Panc1 (cell line): ENCODE measurements around the gene OASL. TPM values are rescaled to one million over a fixed set of nuclear protein-coding genes. Genes with fewer than 3 reads are reported as not detected.

ENCODE experiments used
- ATAC-seq: fragments of 200-7000 bp; cut with Tn5 transposase; 2 replicates; pipeline ENCODE4 v1.9.1; 2020; ENCODE audit warnings: mild to moderate bottlenecking, moderate library complexity
- BruUV-seq: library from RNA; stranded (reverse); fragments of 400-500 nt; replicated peaks from 2 replicates; lab custom pipeline; 2021; lab: Mats Ljungman, UMichigan
- CTCF ChIA-PET: fragments of 300-600 bp; sonication (Branson Sonifier 250); formaldehyde crosslinking; loops from one replicate; lab custom pipeline; 2022; ENCODE audit warnings: antibody characterized with exemption; lab: Charles Lee
- POLR2A ChIA-PET: fragments of 300-600 bp; sonication (Branson Sonifier 250); formaldehyde crosslinking; loops from one replicate; lab custom pipeline; 2022; ENCODE audit warnings: antibody characterized with exemption; lab: Charles Lee
- DNase-seq: peaks from one replicate; pipeline ENCODE4 v3.0.0-alpha.2; 2010; ENCODE audit warnings: low read depth, low spot score
- H3K27ac ChIP-seq: 2 replicates; pipeline ENCODE4 v1.5.1; 2011; ENCODE audit warnings: mild to moderate bottlenecking, low read length, inconsistent platforms
- H3K27me3 ChIP-seq: fragments of 200-500 bp; sonication (Bioruptor generic); 2 replicates; pipeline ENCODE4 v1.6.0; 2014; ENCODE audit warnings: low read length, inconsistent platforms; ENCODE audit not compliant: control insufficient read depth, insufficient read depth
- H3K36me3 ChIP-seq: fragments of 200-500 bp; sonication (Bioruptor generic); 2 replicates; pipeline ENCODE4 v1.5.1; 2014; ENCODE audit warnings: inconsistent platforms, mild to moderate bottlenecking, low read length, moderate library complexity; ENCODE audit not compliant: control insufficient read depth, insufficient read depth
- H3K4me1 ChIP-seq: 2 replicates; pipeline ENCODE4 v1.5.1; 2011; ENCODE audit warnings: inconsistent platforms, mild to moderate bottlenecking, low read length, moderate library complexity; ENCODE audit not compliant: control insufficient read depth, insufficient read depth
- H3K4me3 ChIP-seq, 2 experiments: 2 replicates each; pipeline ENCODE4 v1.5.1; 2011 to 2012; ENCODE audit warnings: low read depth in 2 of 2, low read length in 2 of 2, mild to moderate bottlenecking in 2 of 2, inconsistent platforms in 1 of 2, moderate library complexity in 1 of 2
- H3K9me3 ChIP-seq: fragments of 200-500 bp; sonication (Bioruptor generic); 2 replicates; pipeline ENCODE4 v1.5.1; 2014; ENCODE audit warnings: low read depth, mild to moderate bottlenecking, inconsistent platforms, low read length, moderate library complexity; ENCODE audit not compliant: control insufficient read depth, insufficient read depth
- CTCF ChIP-seq: fragments of 450-650 bp; IDR thresholded peaks from 2 replicates; pipeline ENCODE4 v1.5.1; 2017; ENCODE audit warnings: mild to moderate bottlenecking
- POLR2AphosphoS5 ChIP-seq: IDR thresholded peaks from 2 replicates; pipeline ENCODE4 v1.6.1; 2012; ENCODE audit warnings: mild to moderate bottlenecking, low read depth, low read length, moderate library complexity
- REST ChIP-seq, 2 experiments: IDR thresholded peaks; 2 replicates each; pipeline ENCODE4 v1.6.1; 2011 to 2012; ENCODE audit warnings: low read depth in 2 of 2, control low read depth in 1 of 2, low read length in 1 of 2, mild to moderate bottlenecking in 1 of 2, moderate library complexity in 1 of 2; ENCODE audit not compliant: insufficient read depth in 1 of 2
- SIN3A ChIP-seq: IDR thresholded peaks from 2 replicates; pipeline ENCODE4 v1.6.1; 2012; ENCODE audit warnings: low read depth, mild to moderate bottlenecking, low read length, moderate library complexity, borderline replicate concordance; ENCODE audit not compliant: insufficient read depth
- TCF7L2 ChIP-seq: IDR thresholded peaks from 2 replicates; pipeline ENCODE4 v1.6.1; 2011; ENCODE audit warnings: mild to moderate bottlenecking, low read depth, low read length, inconsistent platforms
- in situ Hi-C: cut with HindIII; loops from 2 replicates; pipeline ENCODE4 v1.10.0; 2016; ENCODE audit warnings: low sequenced_read_pairs, low pct_unique_long_range_greater_than_20kb
- intact Hi-C: fragments of 100-400 bp; cut with micrococcal nuclease; formaldehyde crosslinking; loops from one replicate; pipeline ENCODE4 v1.10.0; 2022; ENCODE audit not compliant: unreplicated experiment
- total RNA-seq: library from RNA; stranded (reverse); gene quantifications from one replicate; pipeline ENCODE4 v1.2.1, GENCODE V29; 2021; ENCODE audit not compliant: unreplicated experiment

The OASL gene
- total RNA-seq, 1 experiment from 2014 or later, result 21.1 TPM

- BruUV-seq, result no TSS peak
- in situ Hi-C loops, result no loop called here
- DNase-seq, result no peak
- intact Hi-C loops, result no loop called here
- ChIA-PET POLR2A (no interaction called here), CTCF (no interaction called here)
- Histone ChIP-seq H3K36me3 (no peaks in the 10 kb centered on the region), H3K9me3 (peaks cover 4% of the 10 kb centered on the region; the same call in 1 of the 2 replicates), H3K4me3 (no peak overlapping the region), H3K27ac (no peak overlapping the region), H3K4me1 (no peaks in the 10 kb centered on the region), H3K27me3 (peaks cover 3% of the 10 kb centered on the region; the same call in 1 of the 2 replicates)
- ATAC-seq, result no peak
- TF ChIP-seq CTCF (no peak), REST (IDR thresholded peaks at IDR 0.05; ENCODE audit: insufficient read depth in 1 of 2, low read depth in 2 of 2, low read length in 1 of 2) (no peak), SIN3A (no peak), TCF7L2 (no peak), POLR2AphosphoS5 (no peak)
These were observed 33.1 kb upstream of the OASL start for GRCh38 chr12:121072147-121072546.

GRCh38 chr12:121069206-121069605, 30.2 kb upstream of the OASL start:
- ChIA-PET CTCF (no interaction called here), POLR2A (no interaction called here)
- no TSS peak for BruUV-seq
- no peak overlapping the region for H3K27ac ChIP-seq
- no peaks in the 10 kb centered on the region for H3K4me1 ChIP-seq
- H3K36me3 ChIP-seq, result no peaks in the 10 kb centered on the region
- ATAC-seq (no peak), DNase-seq (no peak)
- H3K9me3 ChIP-seq, result peaks cover 4% of the 10 kb centered on the region; the same call in 1 of the 2 replicates
- TF ChIP-seq POLR2AphosphoS5 (no peak), SIN3A (no peak), REST (IDR thresholded peaks at IDR 0.05; ENCODE audit: insufficient read depth in 1 of 2, low read depth in 2 of 2, low read length in 1 of 2) (no peak), CTCF (no peak), TCF7L2 (no peak)
- H3K27me3 ChIP-seq, result peaks cover 6% of the 10 kb centered on the region; the same call in 1 of the 2 replicates
- in situ Hi-C loops, result no loop called here
- intact Hi-C loops, result no loop called here
- no peak overlapping the region for H3K4me3 ChIP-seq
